ENCODE data around the gene HDLBP. TPM values are rescaled to one million over a fixed set of nuclear protein-coding genes. Genes with fewer than 3 reads are reported as not detected.

Gene HDLBP
- total RNA-seq, 2 experiments from 2014 or later, result 170 to 176 TPM

DNA sequence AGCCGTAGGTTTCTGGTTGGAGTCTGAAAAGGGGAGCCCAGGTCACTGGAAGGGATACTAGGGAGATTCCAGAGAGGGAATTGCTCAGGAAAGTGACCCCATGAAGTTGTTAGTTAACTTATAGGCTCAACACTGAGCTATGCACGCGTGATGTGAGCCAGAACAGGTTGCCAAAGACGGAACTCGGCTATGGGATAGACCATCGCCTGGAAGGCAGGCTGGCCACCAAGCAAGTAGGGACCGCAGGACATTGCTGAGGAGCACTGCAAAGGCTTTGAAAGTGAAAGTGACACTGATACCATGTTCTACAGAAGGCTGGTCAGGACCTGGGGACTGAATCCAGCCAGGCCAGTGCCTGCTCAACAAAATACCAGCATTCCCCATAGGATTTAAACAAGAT is 48.0 kb upstream of the HDLBP start:
- no peak overlapping the region for H3K27ac ChIP-seq (ENCODE audit: low read depth, low read length, poor library complexity, severe bottlenecking)
- TF ChIP-seq, protein P1, sequence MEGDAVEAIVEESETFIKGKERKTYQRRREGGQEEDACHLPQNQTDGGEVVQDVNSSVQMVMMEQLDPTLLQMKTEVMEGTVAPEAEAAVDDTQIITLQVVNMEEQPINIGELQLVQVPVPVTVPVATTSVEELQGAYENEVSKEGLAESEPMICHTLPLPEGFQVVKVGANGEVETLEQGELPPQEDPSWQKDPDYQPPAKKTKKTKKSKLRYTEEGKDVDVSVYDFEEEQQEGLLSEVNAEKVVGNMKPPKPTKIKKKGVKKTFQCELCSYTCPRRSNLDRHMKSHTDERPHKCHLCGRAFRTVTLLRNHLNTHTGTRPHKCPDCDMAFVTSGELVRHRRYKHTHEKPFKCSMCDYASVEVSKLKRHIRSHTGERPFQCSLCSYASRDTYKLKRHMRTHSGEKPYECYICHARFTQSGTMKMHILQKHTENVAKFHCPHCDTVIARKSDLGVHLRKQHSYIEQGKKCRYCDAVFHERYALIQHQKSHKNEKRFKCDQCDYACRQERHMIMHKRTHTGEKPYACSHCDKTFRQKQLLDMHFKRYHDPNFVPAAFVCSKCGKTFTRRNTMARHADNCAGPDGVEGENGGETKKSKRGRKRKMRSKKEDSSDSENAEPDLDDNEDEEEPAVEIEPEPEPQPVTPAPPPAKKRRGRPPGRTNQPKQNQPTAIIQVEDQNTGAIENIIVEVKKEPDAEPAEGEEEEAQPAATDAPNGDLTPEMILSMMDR (conservative IDR thresholded peaks at IDR 0.05; ENCODE audit: low read length), result no peak
- no peak for TF ChIP-seq EZH2phosphoT487 (IDR thresholded peaks at IDR 0.05; ENCODE audit: borderline replicate concordance, low read depth, low read length)
- no peaks in the 10 kb centered on the region for H3K9me3 ChIP-seq (ENCODE audit: low read length)
- no peak overlapping the region for H3K4me3 ChIP-seq (ENCODE audit: low read depth, low read length, poor library complexity, severe bottlenecking)
- no peak for DNase-seq (ENCODE audit: low spot score)
- POLR2A ChIA-PET, result interaction anchor here (2.7 kb wide), 1 partner anchor 11 kb away, joined by 9 read pairs; no protein-coding TSS in a partner anchor
- no peak overlapping the region for H2AFZ ChIP-seq (ENCODE audit: low read length)
- peaks cover 2% of the 10 kb centered on the region; the same call in 1 of the 2 replicates for H3K36me3 ChIP-seq (ENCODE audit: insufficient read depth, low read length)
- H3K79me2 ChIP-seq (ENCODE audit: insufficient read depth, low read depth, low read length), result peaks cover 40% of the 10 kb centered on the region; the same call in 1 of the 2 replicates
- intact Hi-C loops (cut with micrococcal nuclease; ENCODE audit: unreplicated experiment), result no loop called here
- peaks cover 12% of the 10 kb centered on the region; the same call in 1 of the 2 replicates for H4K20me1 ChIP-seq (ENCODE audit: insufficient read depth, low read length)
- no TSS peak for BruUV-seq (replicated peaks)
- H3K4me1 ChIP-seq (ENCODE audit: insufficient read depth, low read length, poor library complexity, severe bottlenecking), result peaks cover 46% of the 10 kb centered on the region
- H3K4me2 ChIP-seq (ENCODE audit: low read length), result no peak overlapping the region
- H3K9me2 ChIP-seq (ENCODE audit: insufficient read depth, low read length), result no peaks in the 10 kb centered on the region
- CTCF ChIA-PET (ENCODE audit: unreplicated experiment), result no interaction called here

DNA sequence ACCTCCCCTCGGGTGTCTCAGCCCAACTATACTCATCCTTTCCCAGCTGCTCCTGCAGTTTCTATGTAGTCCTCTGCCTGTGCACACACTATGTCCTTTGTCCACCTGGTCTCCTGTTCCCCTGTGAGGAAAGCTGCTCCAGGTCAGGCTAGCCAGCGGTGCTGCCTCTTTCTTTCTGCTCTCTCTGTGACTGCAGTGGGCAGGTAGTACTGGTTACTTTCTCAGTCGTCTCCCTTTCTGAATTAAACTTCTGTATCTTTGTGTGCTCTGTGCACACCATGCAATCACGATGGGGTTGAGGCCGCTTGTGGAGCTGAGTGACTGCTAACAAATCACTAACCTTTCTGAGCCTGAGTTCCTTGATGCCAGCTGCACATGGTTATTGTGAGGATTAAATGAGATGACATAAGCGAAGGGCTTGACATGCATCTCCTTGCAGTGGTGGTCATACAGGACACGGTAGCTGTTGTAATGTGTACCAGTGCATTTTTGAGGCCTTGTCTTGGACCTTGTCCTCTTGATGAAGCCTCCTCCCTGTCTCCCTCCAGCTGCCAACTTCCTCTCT is 44.1 kb upstream of the HDLBP start:
- no peak overlapping the region for H3K4me3 ChIP-seq (ENCODE audit: low read depth, low read length, poor library complexity, severe bottlenecking)
- no peak overlapping the region for H3K27ac ChIP-seq (ENCODE audit: low read depth, low read length, poor library complexity, severe bottlenecking)
- CTCF ChIA-PET (ENCODE audit: unreplicated experiment), result interaction anchor here (0.7 kb wide), 1 partner anchor 240 kb away, joined by 3 read pairs; no protein-coding TSS in a partner anchor
- peaks cover 33% of the 10 kb centered on the region for H3K4me1 ChIP-seq (ENCODE audit: insufficient read depth, low read length, poor library complexity, severe bottlenecking)
- TF ChIP-seq, protein P1 (conservative IDR thresholded peaks at IDR 0.05; ENCODE audit: low read length), result no peak
- TF ChIP-seq EZH2phosphoT487 (IDR thresholded peaks at IDR 0.05; ENCODE audit: borderline replicate concordance, low read depth, low read length), result no peak
- POLR2A ChIA-PET, result interaction anchor here (0.6 to 2.5 kb wide), 7 partner anchors 9 to 282 kb away, joined by 4 to 15 read pairs (median 5); no protein-coding TSS in a partner anchor
- peaks cover 14% of the 10 kb centered on the region; the same call in 1 of the 2 replicates for H4K20me1 ChIP-seq (ENCODE audit: insufficient read depth, low read length)
- no peak overlapping the region for H3K4me2 ChIP-seq (ENCODE audit: low read length)
- peaks cover 8% of the 10 kb centered on the region for H3K36me3 ChIP-seq (ENCODE audit: insufficient read depth, low read length)
- peaks cover 35% of the 10 kb centered on the region; the same call in 1 of the 2 replicates for H3K79me2 ChIP-seq (ENCODE audit: insufficient read depth, low read depth, low read length)
- no peaks in the 10 kb centered on the region for H3K9me3 ChIP-seq (ENCODE audit: low read length)
- no TSS peak for BruUV-seq (replicated peaks)
- H2AFZ ChIP-seq (ENCODE audit: low read length), result no peak overlapping the region
- intact Hi-C loops (cut with micrococcal nuclease; ENCODE audit: unreplicated experiment), result loop anchor here (10.0 kb wide), 2 partner anchors 275 to 325 kb away; partner anchors contain the start of genes ATG4B, DTYMK and THAP4
- H3K9me2 ChIP-seq (ENCODE audit: insufficient read depth, low read length), result no peaks in the 10 kb centered on the region
- DNase-seq (ENCODE audit: low spot score), result no peak

DNA sequence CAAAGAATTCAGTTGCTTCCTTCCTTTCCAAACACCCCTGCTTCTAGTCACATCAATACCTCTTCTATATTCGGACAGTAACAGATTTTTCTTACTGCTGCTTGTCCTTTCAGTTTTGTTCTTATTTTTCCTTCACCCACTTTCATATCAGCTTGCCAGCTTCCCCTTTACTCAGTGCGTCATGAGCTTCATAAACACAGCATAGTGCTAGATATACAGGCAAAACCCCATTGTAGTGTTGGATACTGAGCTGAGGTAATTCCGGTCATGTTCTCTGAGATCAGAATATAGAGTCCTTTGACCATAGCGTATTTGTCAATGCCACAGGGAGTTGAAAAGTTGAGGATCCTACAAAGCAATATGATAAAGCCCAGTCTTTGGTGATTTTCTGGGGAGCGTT is 43.0 kb upstream of the HDLBP start:
- H3K9me3 ChIP-seq (ENCODE audit: low read length), result no peaks in the 10 kb centered on the region
- BruUV-seq (replicated peaks), result TSS peak; percentile 23
- H3K4me2 ChIP-seq (ENCODE audit: low read length), result peak overlapping the region; percentile 96
- peaks cover 9% of the 10 kb centered on the region; the same call in 1 of the 2 replicates for H4K20me1 ChIP-seq (ENCODE audit: insufficient read depth, low read length)
- peak overlapping the region; percentile 98 for H3K4me3 ChIP-seq (ENCODE audit: low read depth, low read length, poor library complexity, severe bottlenecking)
- TF ChIP-seq EZH2phosphoT487 (IDR thresholded peaks at IDR 0.05; ENCODE audit: borderline replicate concordance, low read depth, low read length), result no peak
- TF ChIP-seq, protein P1 (conservative IDR thresholded peaks at IDR 0.05; ENCODE audit: low read length), result no peak
- POLR2A ChIA-PET, result interaction anchor here (0.6 to 2.5 kb wide), 14 partner anchors 8 to 548 kb away, joined by 3 to 15 read pairs (median 4); no protein-coding TSS in a partner anchor
- H3K9me2 ChIP-seq (ENCODE audit: insufficient read depth, low read length), result no peaks in the 10 kb centered on the region
- H3K27ac ChIP-seq (ENCODE audit: low read depth, low read length, poor library complexity, severe bottlenecking), result peak overlapping the region; percentile 33
- H3K79me2 ChIP-seq (ENCODE audit: insufficient read depth, low read depth, low read length), result peaks cover 35% of the 10 kb centered on the region; the same call in 1 of the 2 replicates
- CTCF ChIA-PET (ENCODE audit: unreplicated experiment), result interaction anchor here (1.1 kb wide), 1 partner anchor 10 kb away, joined by 4 read pairs; no protein-coding TSS in a partner anchor
- intact Hi-C loops (cut with micrococcal nuclease; ENCODE audit: unreplicated experiment), result loop anchor here (10.0 kb wide), 2 partner anchors 276 to 326 kb away; partner anchors contain the start of genes ATG4B, DTYMK and THAP4
- H3K36me3 ChIP-seq (ENCODE audit: insufficient read depth, low read length), result peaks cover 17% of the 10 kb centered on the region
- H2AFZ ChIP-seq (ENCODE audit: low read length), result no peak overlapping the region
- peaks cover 33% of the 10 kb centered on the region for H3K4me1 ChIP-seq (ENCODE audit: insufficient read depth, low read length, poor library complexity, severe bottlenecking)
- DNase-seq (ENCODE audit: low spot score), result peak; percentile 68
